HL-60/S4 (cell line): Measurements from ENCODE around the gene POLR2J2.
"Not testable (repeated sequence)": the region's sequence is repeated elsewhere in the genome, so short reads cannot be mapped to it uniquely, and the experiment has no call there.

ENCODE experiments used
- in situ Hi-C: fragments of 300-500 bp; cut with MboI; formaldehyde crosslinking; loops from 2 replicates; pipeline ENCODE4 v1.14.3; 2022; ENCODE audit warnings: low sequenced_read_pairs

The POLR2J2 gene

DNA sequence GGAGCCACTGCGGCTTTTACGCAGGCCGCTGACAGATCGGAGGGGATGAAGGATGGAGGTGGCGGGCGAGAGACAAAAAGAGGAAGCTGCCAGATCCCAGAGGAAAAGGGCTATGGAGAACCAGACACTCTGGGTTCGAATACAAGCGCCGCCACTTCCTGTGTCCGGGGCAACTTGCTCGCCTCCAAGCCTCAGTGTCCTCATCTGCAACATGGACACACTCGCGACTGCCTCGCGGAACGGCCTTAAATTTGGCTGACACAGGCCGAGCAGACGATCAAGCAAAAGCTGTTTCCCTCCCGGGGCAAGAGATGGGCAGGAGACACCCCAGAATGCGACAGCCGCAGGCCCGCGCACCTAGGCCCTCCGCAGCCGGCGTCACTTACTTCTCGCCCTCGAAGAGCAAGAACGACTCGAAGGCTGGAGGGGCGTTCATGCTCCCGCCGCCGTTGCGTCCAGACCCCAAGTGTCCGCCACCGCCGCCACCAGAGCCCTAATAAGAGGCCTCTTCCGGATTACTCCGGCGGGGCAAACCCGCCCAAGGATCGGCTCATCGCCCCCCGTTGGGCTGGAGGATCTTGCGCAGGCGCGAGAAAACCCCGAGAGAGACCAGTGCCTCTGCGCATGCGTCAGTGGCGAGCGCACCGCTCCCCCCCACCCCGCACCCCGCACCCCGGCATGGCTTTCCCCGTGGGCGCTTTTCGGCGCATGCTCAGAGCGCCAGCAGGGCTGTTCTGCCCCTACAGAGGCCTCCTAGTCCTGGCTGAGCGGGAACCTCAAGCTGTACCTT is at the start of gene POLR2J2:
POLR2J2 (minus strand) TSS at position 498 of the 790 bp plus-strand sequence; CDS start at position 436, 62 bp downstream.
- in situ Hi-C loops = not testable (repeated sequence)

GRCh38 chr7:102718491-102718890 is 47.0 kb upstream of the POLR2J2 start:
- in situ Hi-C loops = not testable (repeated sequence)

DNA sequence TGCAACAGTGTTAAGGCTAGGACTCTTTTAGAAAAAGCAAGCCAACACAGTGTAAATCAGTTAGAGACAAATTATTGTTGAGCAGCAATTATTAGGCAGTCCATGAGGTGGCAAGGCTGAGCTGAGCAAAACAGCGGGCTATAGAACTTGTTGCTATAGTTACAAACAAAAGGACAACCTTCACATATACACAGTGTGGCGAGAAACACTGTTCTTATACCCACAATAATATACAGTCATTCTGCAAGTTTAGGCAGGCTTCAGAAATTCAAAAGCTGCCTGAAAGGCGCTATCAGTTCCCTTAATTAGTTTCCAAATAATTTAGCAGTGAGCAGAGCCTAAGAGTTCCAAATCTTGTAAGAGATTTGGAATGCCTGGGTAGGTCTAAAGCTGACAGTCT is 44.3 kb upstream of the POLR2J2 start:
- in situ Hi-C loops = not testable (repeated sequence)

GRCh38 chr7:102714774-102715522 is 43.5 kb upstream of the POLR2J2 start:
- in situ Hi-C loops = not testable (repeated sequence)

GRCh38 chr7:102713691-102714080 is 42.2 kb upstream of the POLR2J2 start:
- in situ Hi-C loops = not testable (repeated sequence)

GRCh38 chr7:102713011-102713690 is 41.7 kb upstream of the POLR2J2 start:
- in situ Hi-C loops = not testable (repeated sequence)

DNA sequence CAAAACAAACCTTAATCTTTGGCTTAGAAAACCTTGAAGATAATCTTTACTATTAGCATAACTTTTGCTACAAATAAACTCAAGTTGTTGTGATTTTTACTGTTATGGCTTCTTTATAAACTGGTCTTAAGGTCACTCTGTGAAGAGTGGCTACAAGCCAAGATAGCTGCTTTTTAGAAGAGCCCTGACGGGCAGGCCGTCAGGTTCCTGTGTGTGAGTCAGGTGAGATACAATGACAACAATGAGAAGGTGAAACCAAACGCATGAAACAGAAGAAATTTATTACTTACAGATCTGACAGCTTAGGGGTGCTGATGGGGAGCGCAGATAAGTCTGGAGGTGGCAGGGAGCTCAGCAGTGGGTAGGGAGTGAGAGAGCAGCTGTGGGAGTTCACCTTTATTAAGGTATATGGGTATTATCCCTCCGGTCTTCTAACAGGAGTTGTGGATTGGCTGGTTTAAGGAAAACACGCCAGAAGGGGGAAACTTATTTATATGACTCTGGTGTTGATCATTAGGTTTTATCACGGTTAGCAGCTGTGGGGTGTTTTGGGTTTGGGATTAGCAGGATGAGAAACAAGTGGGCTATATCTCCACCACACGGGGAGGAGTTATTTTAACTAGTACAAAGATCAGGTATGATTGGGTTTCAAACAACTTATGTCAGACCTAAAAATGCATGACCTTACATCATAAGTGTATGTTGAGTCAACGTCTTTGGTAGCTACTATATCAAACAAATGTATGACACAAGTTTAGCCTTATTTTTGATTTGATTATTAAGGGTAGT is 27.7 kb upstream of the POLR2J2 start:
- in situ Hi-C loops = not testable (repeated sequence)

GRCh38 chr7:102697642-102698512 is 26.4 kb upstream of the POLR2J2 start:
- in situ Hi-C loops = not testable (repeated sequence)

- in situ Hi-C loops = not testable (repeated sequence)
Measured at GRCh38 chr7:102696009-102696408, 24.5 kb upstream of the POLR2J2 start.

DNA sequence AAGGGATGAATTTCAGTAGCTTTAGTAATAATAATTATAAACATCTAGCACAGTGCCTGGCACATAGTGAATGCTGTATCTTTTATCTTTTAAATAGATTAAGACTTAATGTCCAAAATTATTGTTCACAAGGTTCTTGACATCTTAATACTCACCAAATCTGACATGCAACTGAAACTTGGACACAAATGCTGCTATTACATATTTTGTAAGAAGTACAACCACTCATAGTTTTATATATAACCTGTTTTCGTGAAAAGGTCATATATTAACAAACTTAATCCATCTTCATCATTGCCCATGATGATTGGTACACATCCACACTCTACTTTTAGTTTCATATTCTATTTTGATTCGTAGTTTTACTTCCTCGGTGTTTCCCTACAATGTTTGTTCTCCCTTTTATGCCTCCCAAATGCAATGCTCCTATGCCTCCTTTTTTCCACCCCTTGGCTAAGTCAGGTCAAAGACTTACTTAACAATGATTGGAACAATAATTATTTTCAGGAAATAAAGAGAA is 23.6 kb upstream of the POLR2J2 start:
- in situ Hi-C loops = not testable (repeated sequence)

DNA sequence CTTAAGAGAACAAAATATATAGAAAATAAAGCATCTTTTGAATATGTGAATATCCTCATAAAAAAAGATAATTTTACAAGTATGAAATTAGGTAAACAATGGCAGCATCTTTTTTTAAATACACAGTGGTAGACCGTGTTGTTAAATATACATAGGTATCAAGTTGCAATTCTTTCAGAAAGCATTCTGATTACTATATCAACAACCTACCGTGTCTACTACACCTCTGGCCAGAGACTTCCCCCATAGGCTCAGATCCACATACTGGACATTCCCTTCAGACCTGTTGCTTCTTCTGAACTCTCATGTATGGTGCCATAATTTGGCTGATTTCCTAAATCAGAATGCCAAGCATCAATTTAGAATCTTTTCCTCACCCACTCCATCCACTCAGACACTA is 22.5 kb upstream of the POLR2J2 start:
- in situ Hi-C loops = not testable (repeated sequence)

DNA sequence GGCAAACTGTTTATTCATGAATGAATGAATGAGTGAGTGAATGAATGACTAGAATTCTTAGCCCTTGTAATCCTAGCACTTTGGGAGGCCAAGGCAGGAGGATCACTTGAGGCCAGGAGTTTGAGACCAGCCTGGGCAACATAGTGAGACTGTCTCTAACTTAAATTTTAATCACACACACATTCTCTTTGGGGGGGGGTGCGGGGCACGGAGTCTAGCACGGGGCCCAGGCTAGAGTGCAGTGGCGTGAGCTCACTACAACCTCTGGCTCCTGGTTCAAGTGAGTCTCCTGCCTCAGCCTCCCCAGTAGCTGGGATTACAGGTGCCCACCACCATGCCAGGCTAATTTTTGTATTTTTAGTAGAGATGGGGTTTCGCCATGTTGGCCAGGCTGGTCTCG is 19.1 kb upstream of the POLR2J2 start:
- in situ Hi-C loops = not testable (repeated sequence)

- in situ Hi-C loops = not testable (repeated sequence)
Measured at GRCh38 chr7:102689436-102690282, 18.2 kb upstream of the POLR2J2 start.

DNA sequence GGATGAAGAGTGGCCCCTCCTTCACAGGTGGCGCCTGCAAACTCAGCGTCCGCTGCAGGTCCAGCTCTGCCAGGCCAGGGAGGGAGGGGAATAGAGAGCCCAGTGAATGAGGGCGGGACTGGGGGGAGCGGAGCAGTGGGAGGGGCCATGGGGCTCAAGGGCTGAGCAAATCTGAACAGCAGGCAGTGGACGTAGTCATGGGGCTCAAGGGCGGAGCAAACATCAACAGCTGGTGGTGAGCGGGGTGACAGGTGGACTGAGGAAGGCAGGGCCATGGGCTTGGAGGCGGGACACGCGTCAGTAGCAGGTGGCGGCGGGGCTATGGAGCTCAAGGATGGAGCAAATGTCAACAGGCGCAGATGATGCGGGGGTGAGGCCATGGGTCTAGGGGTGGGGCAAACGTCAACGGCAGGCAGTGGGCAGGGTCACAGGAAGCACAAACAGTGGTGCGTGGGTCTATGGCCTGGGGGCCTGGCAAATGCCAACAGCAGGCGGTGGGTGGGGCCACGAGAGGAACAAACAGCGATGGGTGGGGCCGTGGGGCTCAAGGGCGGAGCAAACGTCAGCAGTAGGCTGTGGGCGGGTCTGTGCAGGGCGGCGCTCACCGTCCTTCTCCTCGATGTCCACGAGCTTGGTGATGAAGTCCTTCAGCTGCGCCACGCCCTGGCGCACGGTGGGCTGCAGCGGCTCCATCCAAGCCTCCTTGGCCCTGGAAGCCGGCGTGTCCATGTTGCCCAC is 17.0 kb upstream of the POLR2J2 start:
- in situ Hi-C loops = not testable (repeated sequence)

- in situ Hi-C loops = not testable (repeated sequence)
Measured at GRCh38 chr7:102682560-102682959, 11.1 kb upstream of the POLR2J2 start.

GRCh38 chr7:102680780-102681179 is 9.3 kb upstream of the POLR2J2 start:
- in situ Hi-C loops = not testable (repeated sequence)

GRCh38 chr7:102675545-102675944 is 4.1 kb upstream of the POLR2J2 start:
- in situ Hi-C loops = not testable (repeated sequence)
